ENCODE data around the gene PLGRKT. TPM values are rescaled to one million over a fixed set of nuclear protein-coding genes. Genes with fewer than 3 reads are reported as not detected.

Gene PLGRKT
- total and polyA plus RNA-seq, 2 donors (not counting 3 experiments of a cell fraction or from before 2014, with no cell fraction given), result 3.8 to 21.2 TPM

GRCh38 chr9:5470816-5471215, 33.1 kb upstream of the PLGRKT start:
- H3K79me2 ChIP-seq (ENCODE audit: control insufficient read depth, insufficient read depth, low read length), result no peaks in the 10 kb centered on the region
- CTCF ChIA-PET, result interaction anchor here (1.0 to 1.1 kb wide), 2 partner anchors 16 to 129 kb away, joined by 3 read pairs; no protein-coding TSS in a partner anchor
- no peak overlapping the region for H2AFZ ChIP-seq (ENCODE audit: low read depth, low read length)
- DNase-seq (ENCODE audit: low read depth, low spot score) (no peak), FAIRE-seq (no peak)
- H3K9me3 ChIP-seq (replicated peaks; ENCODE audit: control insufficient read depth, insufficient read depth, low read length), result no peaks in the 10 kb centered on the region
- H4K20me1 ChIP-seq (replicated peaks; ENCODE audit: control insufficient read depth, extremely low read depth, insufficient read depth, low read length), result no peaks in the 10 kb centered on the region
- no TSS peak for BruUV-seq (replicated peaks)
- H3K27ac ChIP-seq (ENCODE audit: insufficient read depth, low read depth, low read length), result no peak overlapping the region
- no peak for TF ChIP-seq MAX (IDR thresholded peaks at IDR 0.05; ENCODE audit: insufficient read depth, insufficient read length)
- no peak for TF ChIP-seq MYC (IDR thresholded peaks at IDR 0.05; ENCODE audit: low read depth, low read length)
- TF ChIP-seq FOS (IDR thresholded peaks at IDR 0.05; ENCODE audit: borderline replicate concordance, insufficient read depth, low read length), result no peak
- TF ChIP-seq CTCF (IDR thresholded peaks at IDR 0.05; ENCODE audit: extremely low read depth in 1 of 2, insufficient read depth in 1 of 2, low read depth in 1 of 2, low read length in 2 of 2), result no peak
- TF ChIP-seq POLR2A (IDR thresholded peaks at IDR 0.05; ENCODE audit: low read depth, low read length), result no peak
- no peak for TF ChIP-seq JUN (IDR thresholded peaks at IDR 0.05; ENCODE audit: borderline replicate concordance, insufficient read depth, insufficient read length, low read depth)
- TF ChIP-seq GATA2 (IDR thresholded peaks at IDR 0.05; ENCODE audit: insufficient read depth, insufficient read length, low read depth, low read length), result no peak
- no peak for TF ChIP-seq POLR2AphosphoS5 (IDR thresholded peaks at IDR 0.05; ENCODE audit: insufficient read depth, low read depth, low read length)
- no peak for TF ChIP-seq EZH2 (IDR thresholded peaks at IDR 0.05; ENCODE audit: borderline replicate concordance, low read depth, low read length, severe bottlenecking)
- dilution Hi-C loops (cut with MboI; ENCODE audit: extremely low pct_ligation_motif_present, low sequenced_read_pairs), result no loop called here
- H3K27me3 ChIP-seq (ENCODE audit: control insufficient read depth in 2 of 2, insufficient read depth in 2 of 2, low read length in 2 of 2), result no peaks in the 10 kb centered on the region
- peaks cover 11 to 34% of the 10 kb centered on the region in 2 experiments for H3K36me3 ChIP-seq (ENCODE audit: control insufficient read depth in 2 of 2, extremely low read depth in 1 of 2, insufficient read depth in 2 of 2, low read length in 2 of 2)
- H3K4me3 ChIP-seq (replicated peaks in 1 of 3; ENCODE audit: insufficient read depth in 1 of 3, low read depth in 1 of 3, low read length in 3 of 3), result no peak overlapping the region
- POLR2A ChIA-PET, result no interaction called here
- no peaks in the 10 kb centered on the region for H3K9me1 ChIP-seq (replicated peaks; ENCODE audit: control insufficient read depth, extremely low read depth, insufficient read depth, low read length)
- H3K4me1 ChIP-seq (ENCODE audit: control insufficient read depth, extremely low read depth, insufficient read depth, low read length), result no peaks in the 10 kb centered on the region
- intact Hi-C loops (cut with micrococcal nuclease), result no loop called here
- H3K9ac ChIP-seq (replicated peaks; ENCODE audit: extremely low read depth, insufficient read depth, low read length), result no peak overlapping the region
- H3K4me2 ChIP-seq (ENCODE audit: insufficient read depth, low read length), result no peak overlapping the region

Measured in endothelial cell of umbilical vein (primary cell).